ENCODE data around the gene AHRR.
A peak's percentile ranks its signal among the peaks of the same experiment; 100 is the strongest.

The AHRR gene

DNA sequence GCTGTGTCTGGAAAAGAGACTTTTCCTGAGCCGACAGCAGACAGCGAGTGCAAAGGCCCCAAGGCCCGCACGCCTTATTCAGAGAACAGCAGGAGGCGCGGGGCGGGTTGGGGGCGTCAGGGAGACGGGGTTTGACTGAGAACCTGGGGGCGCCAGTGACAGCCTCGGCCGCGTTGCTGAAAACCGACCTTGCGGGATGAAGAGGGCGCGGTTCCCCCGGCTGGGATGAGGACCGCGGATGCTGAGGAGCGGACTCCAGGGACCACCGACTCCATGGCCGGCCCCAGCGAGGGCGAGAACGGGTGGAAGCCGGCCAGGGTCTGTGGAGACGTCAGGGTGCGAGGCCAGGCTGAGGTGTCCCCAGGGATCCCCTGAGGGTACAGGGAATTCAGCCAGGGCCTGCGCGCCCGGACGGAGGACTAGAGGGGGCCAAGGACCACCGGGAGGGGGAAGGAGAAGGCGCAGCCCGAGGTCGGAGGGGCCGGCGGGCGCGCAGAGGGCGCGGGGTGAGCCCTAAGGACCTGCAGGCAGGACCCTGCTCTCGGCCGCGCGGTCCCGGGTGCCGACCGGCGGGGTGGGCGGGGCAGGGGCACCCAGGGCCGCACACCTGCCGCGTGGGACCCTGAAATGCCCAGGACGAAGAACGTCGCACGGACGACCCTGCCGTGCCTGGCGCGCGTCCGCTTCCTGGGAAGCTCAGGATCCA lies 837 bp upstream of the AHRR start:
- Histone ChIP-seq H2AFZ (ENCODE audit: insufficient read depth, low read length, poor library complexity) (no peak overlapping the region), H2AK5ac (ENCODE audit: low read length) (no peak overlapping the region)
- WGBS (ENCODE audit: extremely low coverage, insufficient coverage, insufficient read length) = no CpG with 5 or more reads among the region's 65 CpGs

DNA sequence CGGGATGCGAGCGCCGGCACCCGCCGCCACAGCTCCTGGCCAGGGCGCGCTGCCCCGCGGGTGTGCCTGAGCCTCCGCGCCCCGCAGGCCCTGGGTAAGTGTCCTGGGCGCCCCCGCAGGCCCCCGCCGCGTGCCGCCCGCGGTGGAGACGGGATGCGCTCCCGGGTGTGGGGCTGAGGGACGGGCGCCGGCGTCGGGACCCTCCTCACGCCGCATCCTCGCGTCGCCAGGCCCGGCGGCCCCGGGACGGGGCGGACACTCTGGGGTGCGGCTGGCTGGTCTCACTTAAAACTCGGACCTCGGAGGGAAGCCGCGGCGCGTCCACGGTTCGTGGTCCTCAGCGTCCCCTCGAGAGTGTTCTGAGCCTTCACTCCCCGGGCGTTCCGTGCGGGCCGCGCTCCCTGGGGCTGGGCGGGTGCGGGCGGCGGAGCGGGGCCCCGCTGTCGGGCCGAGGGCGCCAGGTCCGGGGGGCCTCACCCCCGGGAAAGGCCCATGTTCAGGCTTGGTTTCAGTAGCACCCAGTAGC lies 275 bp downstream of the AHRR start:
- Histone ChIP-seq H3K9me3 (ENCODE audit: insufficient read depth, low read depth, low read length) (peaks cover 5% of the 10 kb centered on the region), H3K79me2 (ENCODE audit: control insufficient read depth, insufficient read depth, low read length, poor library complexity) (no peaks in the 10 kb centered on the region), H3K4me3 (ENCODE audit: low read depth, low read length) (no peak overlapping the region), H2BK120ac (ENCODE audit: insufficient read depth, low read length, poor library complexity) (no peak overlapping the region), H4K12ac (ENCODE audit: low read depth, low read length) (no peak overlapping the region), H3K79me1 (ENCODE audit: low read length) (no peaks in the 10 kb centered on the region), H2BK12ac (ENCODE audit: low read length) (no peak overlapping the region), H2AK5ac (ENCODE audit: low read length) (no peak overlapping the region), H3K18ac (ENCODE audit: low read length) (no peak overlapping the region), H2BK5ac (ENCODE audit: low read depth, low read length, poor library complexity) (no peak overlapping the region), H3K4me2 (ENCODE audit: low read length) (peak overlapping the region; percentile 97), H4K91ac (ENCODE audit: low read depth, low read length) (no peak overlapping the region), H3K4ac (ENCODE audit: low read depth, low read length) (no peak overlapping the region), H3K9ac (ENCODE audit: low read length) (no peak overlapping the region), H3K4me1 (ENCODE audit: control insufficient read depth in 1 of 2, insufficient read depth in 2 of 2, low read length in 2 of 2) (peaks cover 12 to 16% of the 10 kb centered on the region in 2 experiments), H3K23ac (ENCODE audit: low read length) (no peak overlapping the region), H3K14ac (ENCODE audit: low read length) (no peak overlapping the region), H3K27ac (ENCODE audit: low read depth, low read length) (no peak overlapping the region), H2AFZ (ENCODE audit: insufficient read depth, low read length, poor library complexity) (no peak overlapping the region), H4K8ac (ENCODE audit: low read depth, low read length) (no peak overlapping the region), H3K36me3 (ENCODE audit: control insufficient read depth in 1 of 2, insufficient read depth in 2 of 2, low read length in 2 of 2) (peaks cover under 1 to 2% of the 10 kb centered on the region in 2 experiments), H3K27me3 (ENCODE audit: insufficient read depth, low read length) (peaks cover 40% of the 10 kb centered on the region)
- no peak for DNase-seq
- no CpG with 5 or more reads among the region's 67 CpGs for WGBS (ENCODE audit: extremely low coverage, insufficient coverage, insufficient read length)

More for the DNA sequence above, 837 bp upstream of the AHRR start:
- H2BK12ac ChIP-seq (ENCODE audit: low read length) = no peak overlapping the region
- peaks cover 15 to 21% of the 10 kb centered on the region in 2 experiments for H3K4me1 ChIP-seq (ENCODE audit: control insufficient read depth in 1 of 2, insufficient read depth in 2 of 2, low read length in 2 of 2)
- H3K23ac ChIP-seq (ENCODE audit: low read length) = no peak overlapping the region
- H3K9me3 ChIP-seq (ENCODE audit: insufficient read depth, low read depth, low read length) = peaks cover 5% of the 10 kb centered on the region
- no peak overlapping the region for H4K91ac ChIP-seq (ENCODE audit: low read depth, low read length)
- H3K14ac ChIP-seq (ENCODE audit: low read length) = no peak overlapping the region
- H2BK120ac ChIP-seq (ENCODE audit: insufficient read depth, low read length, poor library complexity) = no peak overlapping the region
- no peak for DNase-seq
- H3K4ac ChIP-seq (ENCODE audit: low read depth, low read length) = no peak overlapping the region
- H3K18ac ChIP-seq (ENCODE audit: low read length) = no peak overlapping the region
- H3K4me3 ChIP-seq (ENCODE audit: low read depth, low read length) = no peak overlapping the region
- H2BK5ac ChIP-seq (ENCODE audit: low read depth, low read length, poor library complexity) = no peak overlapping the region
- no peak overlapping the region for H3K9ac ChIP-seq (ENCODE audit: low read length)
- peaks cover 6% of the 10 kb centered on the region in 2 experiments for H3K36me3 ChIP-seq (ENCODE audit: control insufficient read depth in 1 of 2, insufficient read depth in 2 of 2, low read length in 2 of 2)
- H3K27ac ChIP-seq (ENCODE audit: low read depth, low read length) = no peak overlapping the region
- H3K79me2 ChIP-seq (ENCODE audit: control insufficient read depth, insufficient read depth, low read length, poor library complexity) = no peaks in the 10 kb centered on the region
- H4K12ac ChIP-seq (ENCODE audit: low read depth, low read length) = no peak overlapping the region
- no peak overlapping the region for H4K8ac ChIP-seq (ENCODE audit: low read depth, low read length)
- H3K4me2 ChIP-seq (ENCODE audit: low read length) = peak overlapping the region; percentile 97
- peaks cover 40% of the 10 kb centered on the region for H3K27me3 ChIP-seq (ENCODE audit: insufficient read depth, low read length)
- H3K79me1 ChIP-seq (ENCODE audit: low read length) = no peaks in the 10 kb centered on the region

DNA sequence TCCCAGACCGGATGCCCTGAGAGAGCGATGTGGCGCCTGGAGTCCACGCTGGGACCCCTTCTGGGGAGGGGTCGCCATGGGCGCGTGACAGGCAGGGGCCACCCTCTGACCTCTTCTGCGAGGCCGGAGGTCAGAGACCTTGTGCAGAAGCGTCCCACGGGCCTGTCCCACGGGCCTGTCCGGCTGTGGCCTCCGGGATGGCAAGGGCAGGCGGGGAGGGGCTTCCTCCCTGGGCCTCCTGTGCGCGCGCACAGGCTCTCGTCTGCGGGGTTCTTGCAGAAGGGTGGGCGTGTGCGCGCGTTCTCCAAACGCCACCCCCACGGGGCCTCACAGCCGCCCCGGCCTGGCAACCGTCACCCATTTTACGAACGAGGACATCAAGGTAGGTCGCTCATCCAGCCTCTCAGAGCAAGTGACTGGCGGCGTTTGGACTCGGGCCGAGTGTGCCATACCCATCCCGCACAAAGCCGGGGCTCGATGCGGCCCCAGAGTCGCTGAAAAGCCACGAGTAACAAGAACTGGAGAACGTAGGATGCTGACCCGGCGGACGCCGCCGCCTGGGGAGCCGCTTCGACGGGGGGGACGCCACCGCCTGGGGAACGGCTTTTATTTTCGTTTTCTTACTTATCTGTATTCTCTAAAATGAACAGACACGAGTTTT lies 897 bp downstream of the AHRR start:
- Histone ChIP-seq H4K91ac (ENCODE audit: low read depth, low read length) (no peak overlapping the region), H2BK5ac (ENCODE audit: low read depth, low read length, poor library complexity) (no peak overlapping the region), H2AFZ (ENCODE audit: insufficient read depth, low read length, poor library complexity) (no peak overlapping the region), H3K4me3 (ENCODE audit: low read depth, low read length) (no peak overlapping the region), H4K8ac (ENCODE audit: low read depth, low read length) (no peak overlapping the region), H3K4ac (ENCODE audit: low read depth, low read length) (no peak overlapping the region), H3K14ac (ENCODE audit: low read length) (no peak overlapping the region), H3K4me1 (ENCODE audit: control insufficient read depth in 1 of 2, insufficient read depth in 2 of 2, low read length in 2 of 2) (peaks cover 12 to 14% of the 10 kb centered on the region in 2 experiments), H3K9me3 (ENCODE audit: insufficient read depth, low read depth, low read length) (peaks cover 5% of the 10 kb centered on the region), H2BK12ac (ENCODE audit: low read length) (no peak overlapping the region), H2AK5ac (ENCODE audit: low read length) (no peak overlapping the region), H3K4me2 (ENCODE audit: low read length) (peak overlapping the region; percentile 97), H3K79me2 (ENCODE audit: control insufficient read depth, insufficient read depth, low read length, poor library complexity) (no peaks in the 10 kb centered on the region), H3K36me3 (ENCODE audit: control insufficient read depth in 1 of 2, insufficient read depth in 2 of 2, low read length in 2 of 2) (no peaks in the 10 kb centered on the region), H3K27me3 (ENCODE audit: insufficient read depth, low read length) (peaks cover 40% of the 10 kb centered on the region), H4K12ac (ENCODE audit: low read depth, low read length) (no peak overlapping the region), H3K27ac (ENCODE audit: low read depth, low read length) (no peak overlapping the region), H3K18ac (ENCODE audit: low read length) (no peak overlapping the region), H3K9ac (ENCODE audit: low read length) (no peak overlapping the region), H2BK120ac (ENCODE audit: insufficient read depth, low read length, poor library complexity) (no peak overlapping the region), H3K79me1 (ENCODE audit: low read length) (no peaks in the 10 kb centered on the region), H3K23ac (ENCODE audit: low read length) (no peak overlapping the region)
- DNase-seq = no peak
- no CpG with 5 or more reads among the region's 56 CpGs for WGBS (ENCODE audit: extremely low coverage, insufficient coverage, insufficient read length)

DNA sequence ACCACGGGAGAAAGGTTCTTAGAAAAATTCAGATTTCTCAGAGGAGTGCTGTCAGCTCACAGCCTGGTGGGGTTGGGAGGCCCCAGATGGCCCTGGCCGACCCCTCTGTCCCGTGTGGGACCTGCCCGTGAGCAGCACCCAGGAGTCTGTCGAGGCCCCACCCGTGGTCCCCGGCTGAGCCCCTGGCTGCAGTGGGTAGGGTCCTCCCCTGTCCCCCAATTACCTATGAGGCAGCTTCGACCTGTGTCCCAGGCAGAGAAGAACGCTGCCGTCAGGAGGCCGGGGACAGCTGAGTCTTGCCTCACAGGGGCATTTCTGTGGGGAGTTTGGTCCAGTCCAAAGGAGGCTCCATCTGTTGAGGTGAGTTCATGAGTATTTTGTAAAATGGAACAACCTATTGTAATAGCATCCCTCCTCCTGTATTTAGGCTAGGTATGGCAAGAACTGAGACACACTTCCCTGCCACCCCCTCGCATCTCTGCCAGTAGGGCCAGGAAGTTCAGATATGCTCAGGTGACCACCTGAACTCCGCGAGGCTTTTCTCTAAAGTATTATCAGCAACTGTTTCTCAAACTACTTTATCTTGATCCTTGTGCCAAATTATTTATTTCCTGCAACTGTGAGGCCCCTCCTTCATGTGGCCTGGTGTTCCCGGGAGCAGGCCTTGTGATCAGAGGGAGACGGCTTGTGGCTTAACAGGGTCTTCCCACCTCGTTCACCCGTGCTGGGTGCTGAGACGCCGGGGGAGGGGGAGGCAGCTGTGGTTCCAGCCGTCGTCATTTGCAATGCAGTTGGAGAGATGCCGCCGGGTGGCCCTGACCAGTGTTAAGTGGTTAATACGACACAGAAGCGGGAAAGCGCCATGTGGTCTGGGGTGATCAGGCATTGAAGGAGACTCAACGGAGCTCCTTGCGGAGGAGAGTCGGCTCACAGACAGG lies 1.7 kb downstream of the AHRR start:
- Histone ChIP-seq H4K12ac (ENCODE audit: low read depth, low read length) (no peak overlapping the region), H3K14ac (ENCODE audit: low read length) (no peak overlapping the region), H3K9ac (ENCODE audit: low read length) (no peak overlapping the region), H2AK5ac (ENCODE audit: low read length) (no peak overlapping the region), H3K79me1 (ENCODE audit: low read length) (no peaks in the 10 kb centered on the region), H2BK12ac (ENCODE audit: low read length) (no peak overlapping the region), H3K79me2 (ENCODE audit: control insufficient read depth, insufficient read depth, low read length, poor library complexity) (no peaks in the 10 kb centered on the region), H3K18ac (ENCODE audit: low read length) (no peak overlapping the region), H3K4me1 (ENCODE audit: control insufficient read depth in 1 of 2, insufficient read depth in 2 of 2, low read length in 2 of 2) (peaks cover 12 to 13% of the 10 kb centered on the region in 2 experiments), H3K36me3 (ENCODE audit: control insufficient read depth in 1 of 2, insufficient read depth in 2 of 2, low read length in 2 of 2) (no peaks in the 10 kb centered on the region), H3K4ac (ENCODE audit: low read depth, low read length) (no peak overlapping the region), H3K23ac (ENCODE audit: low read length) (no peak overlapping the region), H3K9me3 (ENCODE audit: insufficient read depth, low read depth, low read length) (peaks cover 5% of the 10 kb centered on the region), H2AFZ (ENCODE audit: insufficient read depth, low read length, poor library complexity) (no peak overlapping the region), H4K91ac (ENCODE audit: low read depth, low read length) (no peak overlapping the region), H3K27me3 (ENCODE audit: insufficient read depth, low read length) (peaks cover 40% of the 10 kb centered on the region), H3K4me3 (ENCODE audit: low read depth, low read length) (no peak overlapping the region), H3K4me2 (ENCODE audit: low read length) (no peak overlapping the region), H2BK5ac (ENCODE audit: low read depth, low read length, poor library complexity) (no peak overlapping the region), H3K27ac (ENCODE audit: low read depth, low read length) (no peak overlapping the region), H4K8ac (ENCODE audit: low read depth, low read length) (no peak overlapping the region), H2BK120ac (ENCODE audit: insufficient read depth, low read length, poor library complexity) (no peak overlapping the region)
- DNase-seq = no peak
- no CpG with 5 or more reads among the region's 30 CpGs for whole genome bisulfite sequencing (ENCODE audit: extremely low coverage, insufficient coverage, insufficient read length)
